Brain microvascular endothelial cell (primary cell): ENCODE results near the gene CWC22.
"Not testable (repeated sequence)": the region's sequence is repeated elsewhere in the genome, so short reads cannot be mapped to it uniquely, and the experiment has no call there.

ENCODE experiments used
- DNase-seq: peaks from one replicate; pipeline ENCODE4 v3.0.0-alpha.2; 2020
- H3K27ac ChIP-seq: fragments of 250-450 bp; sonication (Bioruptor Pico); 2 replicates; pipeline ENCODE4 v1.5.1; 2020; ENCODE audit warnings: mild to moderate bottlenecking, moderate library complexity
- H3K27me3 ChIP-seq: fragments of 250-450 bp; sonication (Bioruptor Pico); replicated peaks from 2 replicates; pipeline ENCODE4 v1.5.1; 2020; ENCODE audit warnings: mild to moderate bottlenecking
- H3K36me3 ChIP-seq: fragments of 250-450 bp; sonication (Bioruptor Pico); replicated peaks from 2 replicates; pipeline ENCODE4 v1.5.1; 2020; ENCODE audit warnings: mild to moderate bottlenecking
- H3K4me3 ChIP-seq: 2 replicates; pipeline ENCODE4 v1.5.1; 2011; ENCODE audit warnings: low read depth, mild to moderate bottlenecking, control low read depth, low read length, moderate library complexity
- CTCF ChIP-seq: IDR thresholded peaks from 2 replicates; pipeline ENCODE4 v1.5.1; 2011; ENCODE audit warnings: low read depth, mild to moderate bottlenecking, moderate library complexity, low read length, control low read depth, inconsistent platforms; ENCODE audit errors: missing control alignments
- in situ Hi-C: cut with HindIII; loops from 2 replicates; pipeline ENCODE4 v1.10.0; 2017; ENCODE audit warnings: low sequenced_read_pairs, low pct_ligation_motif_present

Gene CWC22

GRCh38 chr2:179932786-179933185 lies 74.3 kb downstream of the CWC22 start:
- in situ Hi-C loops, result no loop called here
- H3K27me3 ChIP-seq, result no peaks in the 10 kb centered on the region
- no peak for TF ChIP-seq CTCF
- H3K4me3 ChIP-seq, result no peak overlapping the region
- no peak overlapping the region for H3K27ac ChIP-seq
- no peak for DNase-seq
- no peaks in the 10 kb centered on the region for H3K36me3 ChIP-seq

GRCh38 chr2:179931502-179931901 lies 75.6 kb downstream of the CWC22 start:
- DNase-seq, result no peak
- no peak for TF ChIP-seq CTCF
- Histone ChIP-seq H3K4me3 (no peak overlapping the region), H3K27ac (no peak overlapping the region), H3K27me3 (no peaks in the 10 kb centered on the region), H3K36me3 (no peaks in the 10 kb centered on the region)
- in situ Hi-C loops, result no loop called here

- H3K36me3 ChIP-seq, in situ Hi-C loops, H3K4me3 ChIP-seq: not testable (repeated sequence)
Observed at GRCh38 chr2:179929997-179930396, 77.1 kb downstream of the CWC22 start.

GRCh38 chr2:179927041-179927440 lies 80.1 kb downstream of the CWC22 start:
- in situ Hi-C loops, result no loop called here
- H3K27me3 ChIP-seq, result no peaks in the 10 kb centered on the region
- DNase-seq, result no peak
- H3K36me3 ChIP-seq, result no peaks in the 10 kb centered on the region
- TF ChIP-seq CTCF, result no peak
- no peak overlapping the region for H3K4me3 ChIP-seq
- H3K27ac ChIP-seq, result no peak overlapping the region

More at GRCh38 chr2:179929997-179930396, 77.1 kb downstream of the CWC22 start:
- H3K27me3 ChIP-seq, H3K27ac ChIP-seq, DNase-seq: not testable (repeated sequence)

- H3K4me3 ChIP-seq, result no peak overlapping the region
- DNase-seq, result no peak
- in situ Hi-C loops, result no loop called here
- no peak for TF ChIP-seq CTCF
- H3K27ac ChIP-seq, result no peak overlapping the region
- no peaks in the 10 kb centered on the region for H3K27me3 ChIP-seq
- H3K36me3 ChIP-seq, result no peaks in the 10 kb centered on the region
Observed at GRCh38 chr2:179925713-179926112, 81.4 kb downstream of the CWC22 start.

- no peaks in the 10 kb centered on the region for H3K27me3 ChIP-seq
- no peak for TF ChIP-seq CTCF
- H3K27ac ChIP-seq, result no peak overlapping the region
- in situ Hi-C loops, result no loop called here
- peak; percentile 45 for DNase-seq
- no peak overlapping the region for H3K4me3 ChIP-seq
- no peaks in the 10 kb centered on the region for H3K36me3 ChIP-seq
Observed at GRCh38 chr2:179917272-179917671, 89.8 kb downstream of the CWC22 start.
